Activated CD4-positive, alpha-beta T cell treated with anti-CD3 and anti-CD28 coated beads for 48 hours (primary cell): Measurements from ENCODE around the gene TRAK1.

Source experiments
- DNase-seq: peaks from one replicate; pipeline ENCODE4 v3.0.0-alpha.2; 2020

Gene TRAK1

GRCh38 chr3:42128526-42128925 is 37.4 kb downstream of the TRAK1 start:
- DNase-seq: no peak

- DNase-seq: no peak
These were observed 38.1 kb downstream of the TRAK1 start for GRCh38 chr3:42129014-42129953.

- no peak for DNase-seq
These were observed 38.8 kb downstream of the TRAK1 start for GRCh38 chr3:42130007-42130328.

GRCh38 chr3:42130329-42131070 is 39.3 kb downstream of the TRAK1 start:
- no peak for DNase-seq

GRCh38 chr3:42133500-42134298 is 42.5 kb downstream of the TRAK1 start:
- no peak for DNase-seq

- no peak for DNase-seq
These were observed 43.8 kb downstream of the TRAK1 start for GRCh38 chr3:42134867-42135464.

GRCh38 chr3:42139621-42140453 is 48.7 kb downstream of the TRAK1 start:
- no peak for DNase-seq

- no peak for DNase-seq
These were observed 49.6 kb downstream of the TRAK1 start for GRCh38 chr3:42140665-42141203.

- DNase-seq: no peak
These were observed 52.3 kb downstream of the TRAK1 start for GRCh38 chr3:42143440-42143839.

- DNase-seq: no peak
These were observed 53.1 kb downstream of the TRAK1 start for GRCh38 chr3:42144209-42144608.

GRCh38 chr3:42148086-42148848 is 57.1 kb downstream of the TRAK1 start:
- DNase-seq: no peak

- DNase-seq: no peak
These were observed 57.9 kb downstream of the TRAK1 start for GRCh38 chr3:42148982-42149432.

- DNase-seq: no peak
These were observed 58.4 kb downstream of the TRAK1 start for GRCh38 chr3:42149532-42149931.

- DNase-seq: no peak
These were observed 58.8 kb downstream of the TRAK1 start for GRCh38 chr3:42149975-42150374.

- DNase-seq: no peak
These were observed 60.5 kb downstream of the TRAK1 start for GRCh38 chr3:42151596-42152168.

- DNase-seq: no peak
These were observed 61.0 kb downstream of the TRAK1 start for GRCh38 chr3:42152193-42152592.

GRCh38 chr3:42153039-42153438 is 61.9 kb downstream of the TRAK1 start:
- DNase-seq: no peak

GRCh38 chr3:42157540-42158538 is 66.7 kb downstream of the TRAK1 start:
- DNase-seq: no peak

GRCh38 chr3:42159147-42159546 is 68.0 kb downstream of the TRAK1 start:
- no peak for DNase-seq
